SK-N-SH treated with all-trans-retinoic acid at 6 μM for 48 hours (cell line): ENCODE data around the gene CNTNAP2.

Source experiments
- ARNTL ChIP-seq: fragments of 450-650 bp; formaldehyde crosslinking; IDR thresholded peaks from 2 replicates; pipeline ENCODE4 v1.5.0; 2020; ENCODE audit warnings: low read depth, mild to moderate bottlenecking, moderate library complexity, borderline replicate concordance
- CSDC2 ChIP-seq: fragments of 250-450 bp; sonication (Bioruptor Pico); IDR thresholded peaks from 2 replicates; pipeline ENCODE4 v1.5.0; 2020; ENCODE audit warnings: mild to moderate bottlenecking, moderate library complexity
- ISL1 ChIP-seq: fragments of 250-450 bp; sonication (Bioruptor Pico); IDR thresholded peaks from 2 replicates; pipeline ENCODE4 v2.1.2; 2022; ENCODE audit warnings: mild to moderate bottlenecking, moderate library complexity
- TOX ChIP-seq: fragments of 250-450 bp; sonication (Bioruptor Pico); IDR thresholded peaks from 2 replicates; pipeline ENCODE4 v1.8.0; 2021; ENCODE audit warnings: mild to moderate bottlenecking, moderate library complexity, borderline replicate concordance
- ZC3H10 ChIP-seq: fragments of 250-450 bp; sonication (Bioruptor Pico); IDR thresholded peaks from 2 replicates; pipeline ENCODE4 v1.5.1; 2021; ENCODE audit warnings: mild to moderate bottlenecking, moderate library complexity
- ZFP3 ChIP-seq: fragments of 250-450 bp; sonication (Bioruptor Pico); IDR thresholded peaks from 2 replicates; pipeline ENCODE4 v1.5.0; 2020; ENCODE audit warnings: mild to moderate bottlenecking, moderate library complexity
- ZNF70 ChIP-seq: fragments of 450-650 bp; formaldehyde crosslinking; IDR thresholded peaks from 2 replicates; pipeline ENCODE4 v1.5.0; 2020; ENCODE audit warnings: mild to moderate bottlenecking, moderate library complexity
- TF ChIP-seq, protein P1 (sequence below): fragments of 250-450 bp; sonication (Bioruptor Pico); IDR thresholded peaks from 2 replicates; pipeline ENCODE4 v1.8.0; 2020; ENCODE audit warnings: mild to moderate bottlenecking, moderate library complexity, borderline replicate concordance

DNA sequence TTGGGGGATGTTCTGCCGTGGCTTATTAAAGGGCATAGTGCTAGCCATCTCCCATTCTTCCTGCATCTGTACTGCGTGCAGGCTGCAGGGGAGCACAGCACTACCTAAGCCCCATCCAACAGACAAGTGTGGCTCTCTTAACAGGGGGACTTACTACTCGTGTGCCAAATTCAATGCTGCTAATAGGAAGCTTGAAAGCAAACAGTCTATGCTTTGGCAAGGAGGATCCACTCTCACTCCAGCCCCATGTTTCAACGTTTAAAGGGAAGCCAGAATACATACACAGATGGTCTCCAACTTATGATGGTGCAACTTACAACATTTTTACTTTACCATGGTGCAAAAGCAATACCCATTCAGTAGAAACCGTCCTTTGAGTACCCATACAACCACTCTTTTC lies 2245.9 kb downstream of the CNTNAP2 start:
- TF ChIP-seq ZNF70 (no peak), ZC3H10 (CRISPR knock-in tag) (no peak), ARNTL (CRISPR knock-in tag) (no peak), ZFP3 (CRISPR knock-in tag) (no peak), CSDC2 (CRISPR knock-in tag) (no peak), TOX (CRISPR knock-in tag) (no peak), ISL1 (CRISPR knock-in tag) (no peak)
- TF ChIP-seq, protein P1, sequence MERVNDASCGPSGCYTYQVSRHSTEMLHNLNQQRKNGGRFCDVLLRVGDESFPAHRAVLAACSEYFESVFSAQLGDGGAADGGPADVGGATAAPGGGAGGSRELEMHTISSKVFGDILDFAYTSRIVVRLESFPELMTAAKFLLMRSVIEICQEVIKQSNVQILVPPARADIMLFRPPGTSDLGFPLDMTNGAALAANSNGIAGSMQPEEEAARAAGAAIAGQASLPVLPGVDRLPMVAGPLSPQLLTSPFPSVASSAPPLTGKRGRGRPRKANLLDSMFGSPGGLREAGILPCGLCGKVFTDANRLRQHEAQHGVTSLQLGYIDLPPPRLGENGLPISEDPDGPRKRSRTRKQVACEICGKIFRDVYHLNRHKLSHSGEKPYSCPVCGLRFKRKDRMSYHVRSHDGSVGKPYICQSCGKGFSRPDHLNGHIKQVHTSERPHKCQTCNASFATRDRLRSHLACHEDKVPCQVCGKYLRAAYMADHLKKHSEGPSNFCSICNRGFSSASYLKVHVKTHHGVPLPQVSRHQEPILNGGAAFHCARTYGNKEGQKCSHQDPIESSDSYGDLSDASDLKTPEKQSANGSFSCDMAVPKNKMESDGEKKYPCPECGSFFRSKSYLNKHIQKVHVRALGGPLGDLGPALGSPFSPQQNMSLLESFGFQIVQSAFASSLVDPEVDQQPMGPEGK (CRISPR knock-in tag), result no peak
